Measurements from ENCODE around the gene AKR1C2. TPM values are rescaled to one million over a fixed set of nuclear protein-coding genes. Genes with fewer than 3 reads are reported as not detected.
A peak's percentile ranks its signal among the peaks of the same experiment; 100 is the strongest.
"Not testable (repeated sequence)": the region's sequence is repeated elsewhere in the genome, so short reads cannot be mapped to it uniquely, and the experiment has no call there.

AKR1C2 gene
- total RNA-seq, 1 donor from 2014 or later: 17.5 TPM

- intact Hi-C loops (cut with micrococcal nuclease): no loop called here
- DNase-seq: no peak
- Histone ChIP-seq H3K4me3 (no peak overlapping the region), H3K27ac (replicated peaks) (peak overlapping the region; percentile 56), H3K9me3 (replicated peaks) (no peaks in the 10 kb centered on the region), H3K4me1 (peaks cover 13% of the 10 kb centered on the region), H3K27me3 (ENCODE audit: low read depth) (no peaks in the 10 kb centered on the region), H3K36me3 (peaks cover 5% of the 10 kb centered on the region)
- peak; percentile 63 for TF ChIP-seq CTCF (IDR thresholded peaks at IDR 0.05; ENCODE audit: borderline replicate concordance)
These were observed 21.8 kb downstream of the AKR1C2 start for GRCh38 chr10:4981722-4982471.

GRCh38 chr10:4980793-4981192, 22.9 kb downstream of the AKR1C2 start:
- intact Hi-C loops (cut with micrococcal nuclease): no loop called here
- DNase-seq: no peak
- Histone ChIP-seq H3K4me3 (no peak overlapping the region), H3K36me3 (peaks cover 5% of the 10 kb centered on the region), H3K4me1 (peaks cover 13% of the 10 kb centered on the region), H3K27ac (replicated peaks) (no peak overlapping the region), H3K9me3 (replicated peaks) (no peaks in the 10 kb centered on the region), H3K27me3 (ENCODE audit: low read depth) (no peaks in the 10 kb centered on the region)
- TF ChIP-seq CTCF (IDR thresholded peaks at IDR 0.05; ENCODE audit: borderline replicate concordance): no peak

DNA sequence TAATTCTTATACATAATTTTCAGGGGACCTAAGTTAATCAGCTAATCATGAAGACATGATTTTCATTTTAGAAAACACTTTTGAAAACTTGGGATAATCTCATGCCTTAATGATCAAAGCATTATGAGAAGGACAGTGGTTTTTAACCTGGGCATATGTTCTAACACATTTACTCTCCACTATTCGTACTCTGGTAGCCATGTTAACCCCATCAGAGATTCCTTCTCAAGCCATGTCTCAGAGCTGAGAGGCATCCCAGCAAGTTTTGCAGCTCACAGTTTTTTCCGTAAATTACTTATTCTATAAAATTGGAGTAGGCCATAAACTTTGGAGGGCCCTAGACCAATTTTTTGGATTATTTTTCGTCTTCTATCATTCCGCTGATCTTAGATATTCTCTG, 24.8 kb downstream of the AKR1C2 start:
- Histone ChIP-seq H3K27me3 (ENCODE audit: low read depth) (no peaks in the 10 kb centered on the region), H3K4me3 (no peak overlapping the region), H3K4me1 (peaks cover 7% of the 10 kb centered on the region), H3K36me3 (peaks cover 8% of the 10 kb centered on the region), H3K9me3 (replicated peaks) (no peaks in the 10 kb centered on the region), H3K27ac (replicated peaks) (no peak overlapping the region)
- no peak for DNase-seq
- TF ChIP-seq CTCF (IDR thresholded peaks at IDR 0.05; ENCODE audit: borderline replicate concordance): no peak
- intact Hi-C loops (cut with micrococcal nuclease): no loop called here

- DNase-seq: no peak
- peaks cover 13% of the 10 kb centered on the region for H3K36me3 ChIP-seq
- intact Hi-C loops (cut with micrococcal nuclease): no loop called here
- TF ChIP-seq CTCF (IDR thresholded peaks at IDR 0.05; ENCODE audit: borderline replicate concordance): no peak
- no peak overlapping the region for H3K27ac ChIP-seq (replicated peaks)
- no peak overlapping the region for H3K4me3 ChIP-seq
- no peaks in the 10 kb centered on the region for H3K27me3 ChIP-seq (ENCODE audit: low read depth)
- no peaks in the 10 kb centered on the region for H3K9me3 ChIP-seq (replicated peaks)
- peaks cover 7% of the 10 kb centered on the region for H3K4me1 ChIP-seq
These were observed 26.6 kb downstream of the AKR1C2 start for GRCh38 chr10:4977025-4977424.

GRCh38 chr10:4974400-4974799, 29.3 kb downstream of the AKR1C2 start:
- H3K4me1 ChIP-seq; H3K27ac ChIP-seq (replicated peaks); H3K9me3 ChIP-seq (replicated peaks); DNase-seq; H3K4me3 ChIP-seq; intact Hi-C loops (cut with micrococcal nuclease); H3K27me3 ChIP-seq (ENCODE audit: low read depth): not testable (repeated sequence)
- peaks cover 20% of the 10 kb centered on the region for H3K36me3 ChIP-seq

DNA sequence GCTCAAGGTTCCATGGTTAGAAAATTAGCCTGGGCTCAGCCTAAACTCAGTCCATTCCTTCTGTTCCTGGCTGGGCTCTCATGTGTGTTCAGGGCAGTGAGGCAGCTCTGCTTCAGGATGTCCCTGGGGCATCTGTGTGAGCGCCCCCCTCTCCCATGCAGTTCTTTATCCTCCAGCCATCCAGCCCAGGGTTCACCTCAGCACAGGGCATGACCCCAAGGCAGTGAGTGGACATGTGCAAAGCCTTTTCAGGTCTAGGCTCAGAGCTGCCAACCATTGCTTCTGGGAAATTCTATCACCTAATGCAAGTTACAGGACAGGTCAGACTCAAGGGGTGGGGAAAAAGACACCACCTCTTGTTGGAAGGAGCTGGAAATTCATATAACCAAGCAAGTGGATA, 30.4 kb downstream of the AKR1C2 start:
- peaks cover 26% of the 10 kb centered on the region for H3K36me3 ChIP-seq
- H3K4me3 ChIP-seq; intact Hi-C loops (cut with micrococcal nuclease): not testable (repeated sequence)

DNA sequence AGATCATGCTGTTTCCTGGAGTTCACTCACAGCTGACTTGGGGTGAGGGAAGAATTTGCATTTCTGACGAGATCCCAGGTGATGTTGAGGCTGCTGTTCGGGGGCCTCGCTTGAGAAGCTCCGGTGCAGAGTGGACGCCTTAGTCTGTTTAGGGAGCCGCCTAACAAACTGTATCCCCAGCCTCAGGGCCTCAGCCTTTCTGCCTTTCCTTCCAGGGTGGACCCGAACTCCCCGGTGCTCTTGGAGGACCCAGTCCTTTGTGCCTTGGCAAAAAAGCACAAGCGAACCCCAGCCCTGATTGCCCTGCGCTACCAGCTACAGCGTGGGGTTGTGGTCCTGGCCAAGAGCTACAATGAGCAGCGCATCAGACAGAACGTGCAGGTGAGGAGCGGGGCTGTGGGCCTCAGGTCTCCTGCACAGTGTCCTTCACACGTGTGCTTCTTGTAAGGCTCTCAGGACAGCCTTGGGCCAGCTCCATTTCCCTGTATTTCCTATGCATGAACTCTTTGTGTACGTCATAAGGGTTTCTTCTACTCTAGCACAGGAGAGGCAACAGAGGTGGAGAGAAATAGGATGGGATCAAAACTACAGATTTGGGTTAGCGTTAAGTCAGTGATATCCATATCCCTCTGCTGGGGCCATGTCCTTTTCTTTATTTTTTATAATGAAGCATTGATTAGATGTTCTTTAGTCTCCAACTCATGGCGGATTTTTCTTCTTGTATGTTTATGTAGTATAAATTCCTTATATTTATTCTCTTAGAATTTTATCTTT, 31.1 kb downstream of the AKR1C2 start:
- intact Hi-C loops (cut with micrococcal nuclease); H3K27ac ChIP-seq (replicated peaks); H3K9me3 ChIP-seq (replicated peaks); DNase-seq; H3K4me3 ChIP-seq; H3K27me3 ChIP-seq (ENCODE audit: low read depth); H3K4me1 ChIP-seq: not testable (repeated sequence)
- H3K36me3 ChIP-seq: peaks cover 26% of the 10 kb centered on the region

More for the DNA sequence above, 30.4 kb downstream of the AKR1C2 start:
- not testable (repeated sequence) for H3K9me3 ChIP-seq (replicated peaks); H3K27ac ChIP-seq (replicated peaks); H3K4me1 ChIP-seq; H3K27me3 ChIP-seq (ENCODE audit: low read depth); DNase-seq

DNA sequence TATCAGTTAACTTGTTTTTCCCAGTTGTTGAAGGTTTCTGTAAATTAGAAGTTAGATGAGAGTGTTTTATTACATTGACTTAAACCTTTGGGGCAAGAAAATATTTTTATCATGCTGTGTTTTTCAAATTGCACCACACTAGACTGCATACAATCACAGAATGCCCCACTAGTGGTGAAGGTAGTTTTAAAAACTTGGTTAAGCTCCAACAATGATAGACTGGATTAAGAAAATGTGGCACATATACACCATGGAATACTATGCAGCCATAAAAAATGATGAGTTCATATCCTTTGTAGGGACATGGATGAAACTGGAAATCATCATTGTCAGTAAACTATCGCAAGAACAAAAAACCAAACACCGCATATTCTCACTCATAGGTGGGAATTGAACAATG, 33.3 kb downstream of the AKR1C2 start:
- H3K27ac ChIP-seq (replicated peaks); H3K4me3 ChIP-seq; intact Hi-C loops (cut with micrococcal nuclease); DNase-seq; H3K27me3 ChIP-seq (ENCODE audit: low read depth); H3K4me1 ChIP-seq; H3K9me3 ChIP-seq (replicated peaks): not testable (repeated sequence)
- peaks cover 26% of the 10 kb centered on the region for H3K36me3 ChIP-seq

- H3K36me3 ChIP-seq: peaks cover 23% of the 10 kb centered on the region
- H3K27me3 ChIP-seq (ENCODE audit: low read depth); H3K27ac ChIP-seq (replicated peaks); H3K9me3 ChIP-seq (replicated peaks); DNase-seq; H3K4me3 ChIP-seq; H3K4me1 ChIP-seq: not testable (repeated sequence)
- intact Hi-C loops (cut with micrococcal nuclease): loop anchor here (10.0 kb wide), 1 partner anchor 114 kb away; no protein-coding TSS in a partner anchor
These were observed 34.4 kb downstream of the AKR1C2 start for GRCh38 chr10:4969289-4969688.
